GM12892 (cell line): ENCODE data around the gene TSR3.
A peak's percentile ranks its signal among the peaks of the same experiment; 100 is the strongest.

Source experiments
- DNase-seq: peaks from one replicate; pipeline ENCODE4 v3.0.0; 2011; ENCODE audit not compliant: insufficient read length
- FAIRE-seq: peaks from 2 replicates; lab custom pipeline; 2011; peaks lifted over from hg19 to GRCh38; lab: Jason Lieb, UNC
- POLR2A ChIP-seq: IDR thresholded peaks from 2 replicates; pipeline ENCODE4 v1.6.1; 2011; ENCODE audit warnings: low read depth, low read length, control low read depth
- POLR2AphosphoS5 ChIP-seq: IDR thresholded peaks from 2 replicates; pipeline ENCODE4 v1.6.1; 2011; ENCODE audit warnings: low read depth, low read length, control low read depth
- TAF1 ChIP-seq: IDR thresholded peaks from 2 replicates; pipeline ENCODE4 v1.6.1; 2011; ENCODE audit warnings: low read depth, mild to moderate bottlenecking, control low read depth, low read length, borderline replicate concordance

Gene TSR3

DNA sequence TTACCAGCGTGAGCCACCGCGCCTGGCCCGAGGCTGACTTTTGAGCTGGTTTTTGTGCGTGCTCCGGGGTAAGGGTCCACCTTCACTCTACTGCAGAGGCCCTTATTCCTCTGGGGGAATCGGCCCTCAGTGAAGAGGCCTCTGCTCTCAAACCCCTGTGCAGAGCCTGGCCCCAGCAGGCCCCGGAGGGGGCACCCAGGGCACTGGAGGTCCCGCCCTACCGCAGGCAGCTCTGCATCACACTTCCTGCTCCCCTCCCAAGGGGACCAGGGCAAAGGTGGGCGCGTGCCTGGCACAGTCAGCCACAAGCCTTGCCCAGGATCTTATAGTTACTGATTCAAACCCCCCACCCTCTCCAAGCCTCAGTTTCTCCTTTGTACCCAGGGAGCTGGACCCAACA is 45.9 kb downstream of the TSR3 start:
- no peak for FAIRE-seq
- TF ChIP-seq POLR2AphosphoS5 = no peak
- TF ChIP-seq POLR2A = no peak
- no peak for TF ChIP-seq TAF1
- no peak for DNase-seq

DNA sequence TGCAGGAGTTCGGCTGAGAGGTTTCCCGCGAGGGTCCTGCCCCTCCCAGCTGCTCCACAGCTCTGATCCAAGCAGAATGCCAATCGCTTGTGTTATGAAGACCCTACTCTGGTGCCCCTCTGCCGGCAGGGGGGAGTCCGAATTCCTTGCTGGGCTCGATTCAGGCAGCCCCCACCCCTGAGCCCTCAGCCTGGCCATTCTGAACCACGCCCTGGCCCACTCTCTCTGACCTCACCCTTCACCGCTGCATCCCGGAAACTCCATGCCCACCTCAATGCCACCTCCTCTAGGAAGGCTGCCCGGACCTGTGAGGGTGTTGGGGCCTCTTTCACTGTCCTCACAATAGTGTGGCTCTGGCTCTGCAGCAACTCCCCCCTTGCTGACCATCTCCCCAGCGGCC is 50.1 kb downstream of the TSR3 start:
- DNase-seq (no peak), FAIRE-seq (no peak)
- TF ChIP-seq POLR2AphosphoS5 (no peak), TAF1 (no peak), POLR2A (no peak)

DNA sequence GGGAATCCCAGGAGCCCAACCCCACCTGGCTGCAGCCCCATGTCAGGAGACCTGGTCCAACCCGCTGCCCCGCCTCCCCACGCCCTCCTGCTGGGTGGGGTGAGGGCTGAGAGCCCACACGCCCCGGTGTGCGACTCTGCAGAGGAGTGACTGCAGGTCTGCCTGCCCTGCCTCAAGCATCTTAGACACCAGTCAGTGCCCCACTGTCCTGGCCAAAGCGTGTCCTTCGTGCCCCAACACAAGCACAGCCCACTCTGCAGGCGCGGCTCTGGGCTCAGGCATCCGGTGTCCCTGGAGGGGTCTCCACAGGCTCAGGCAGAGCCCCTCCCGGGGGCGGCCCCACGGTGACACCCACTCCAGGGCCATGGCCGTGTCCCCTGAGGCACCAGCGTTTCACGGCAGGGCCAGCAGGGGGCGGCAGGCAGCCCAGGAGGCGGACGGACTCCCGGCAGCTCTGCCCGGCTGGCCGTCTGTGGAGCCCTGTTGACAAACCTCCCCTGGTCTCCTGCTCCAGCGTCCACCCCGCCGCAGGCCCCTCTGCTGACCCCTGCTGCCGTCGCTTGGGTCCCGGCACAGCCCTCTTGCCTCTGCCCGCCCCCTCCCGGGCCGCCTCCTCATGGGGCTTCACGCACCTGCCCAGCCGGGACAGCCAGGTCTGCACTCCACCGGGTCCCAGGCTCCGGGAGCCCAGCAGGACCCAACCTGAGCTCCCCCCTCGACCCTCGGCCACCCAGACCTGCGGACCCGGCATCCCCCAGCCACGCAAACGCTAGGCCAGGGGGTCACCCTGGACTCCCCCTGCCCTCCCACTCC is 50.8 kb downstream of the TSR3 start:
- DNase-seq (peak; percentile 95), FAIRE-seq (peak; percentile 89)
- TF ChIP-seq POLR2AphosphoS5 (no peak), POLR2A (no peak), TAF1 (no peak)

DNA sequence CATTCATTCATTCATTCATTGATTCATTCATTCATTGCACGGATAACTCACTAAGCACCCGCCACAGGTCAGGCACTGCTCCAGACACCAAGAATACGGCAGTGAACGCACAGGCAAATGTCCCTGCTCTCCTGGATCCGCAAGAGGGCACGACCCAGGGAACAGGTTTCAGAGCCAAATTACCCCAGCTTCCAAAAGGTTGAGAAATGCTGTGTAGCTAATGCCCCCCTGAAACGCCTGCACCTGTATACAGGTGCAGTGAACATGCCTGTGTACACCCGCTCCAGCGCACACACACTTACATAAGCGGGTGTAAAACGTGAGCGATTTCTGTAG is 51.8 kb downstream of the TSR3 start:
- FAIRE-seq (no peak), DNase-seq (no peak)
- TF ChIP-seq POLR2AphosphoS5 = no peak
- no peak for TF ChIP-seq TAF1
- no peak for TF ChIP-seq POLR2A
